ENCODE measurements around the gene OGFOD1. TPM values are rescaled to one million over a fixed set of nuclear protein-coding genes. Genes with fewer than 3 reads are reported as not detected.

OGFOD1 gene
- total RNA-seq, 1 donor from 2014 or later, result 107 TPM

- no peak overlapping the region for H3K4me3 ChIP-seq (ENCODE audit: insufficient read depth, low read depth, low read length)
- H3K9me3 ChIP-seq (ENCODE audit: insufficient read depth, low read depth, low read length), result no peaks in the 10 kb centered on the region
- H3K79me2 ChIP-seq (ENCODE audit: insufficient read depth, low read length), result no peaks in the 10 kb centered on the region
- H4K20me1 ChIP-seq (ENCODE audit: insufficient read depth, low read length), result no peaks in the 10 kb centered on the region
- H2AFZ ChIP-seq (ENCODE audit: low read depth, low read length), result no peak overlapping the region
- no peaks in the 10 kb centered on the region for H3K4me1 ChIP-seq (ENCODE audit: insufficient read depth, low read length)
- no peak for FAIRE-seq
- Mint-ChIP-seq H3K4me3 (ENCODE audit: unreplicated experiment) (no peak overlapping the region), H3K27ac (ENCODE audit: unreplicated experiment) (no peak overlapping the region), H3K36me3 (ENCODE audit: low read depth, unreplicated experiment) (peaks cover 18% of the 10 kb centered on the region), H3K27me3 (ENCODE audit: low read depth, unreplicated experiment) (no peaks in the 10 kb centered on the region), H3K4me1 (ENCODE audit: low read depth, unreplicated experiment) (no peaks in the 10 kb centered on the region), H3K9me3 (ENCODE audit: unreplicated experiment) (no peaks in the 10 kb centered on the region)
- DNase-seq (ENCODE audit: low read depth), result no peak
- H3K9ac ChIP-seq (ENCODE audit: low read length), result no peak overlapping the region
- no peak overlapping the region for H3K4me2 ChIP-seq (ENCODE audit: low read length)
- peaks cover 70% of the 10 kb centered on the region for H3K36me3 ChIP-seq (ENCODE audit: insufficient read depth, low read length)
- TF ChIP-seq, protein P1, sequence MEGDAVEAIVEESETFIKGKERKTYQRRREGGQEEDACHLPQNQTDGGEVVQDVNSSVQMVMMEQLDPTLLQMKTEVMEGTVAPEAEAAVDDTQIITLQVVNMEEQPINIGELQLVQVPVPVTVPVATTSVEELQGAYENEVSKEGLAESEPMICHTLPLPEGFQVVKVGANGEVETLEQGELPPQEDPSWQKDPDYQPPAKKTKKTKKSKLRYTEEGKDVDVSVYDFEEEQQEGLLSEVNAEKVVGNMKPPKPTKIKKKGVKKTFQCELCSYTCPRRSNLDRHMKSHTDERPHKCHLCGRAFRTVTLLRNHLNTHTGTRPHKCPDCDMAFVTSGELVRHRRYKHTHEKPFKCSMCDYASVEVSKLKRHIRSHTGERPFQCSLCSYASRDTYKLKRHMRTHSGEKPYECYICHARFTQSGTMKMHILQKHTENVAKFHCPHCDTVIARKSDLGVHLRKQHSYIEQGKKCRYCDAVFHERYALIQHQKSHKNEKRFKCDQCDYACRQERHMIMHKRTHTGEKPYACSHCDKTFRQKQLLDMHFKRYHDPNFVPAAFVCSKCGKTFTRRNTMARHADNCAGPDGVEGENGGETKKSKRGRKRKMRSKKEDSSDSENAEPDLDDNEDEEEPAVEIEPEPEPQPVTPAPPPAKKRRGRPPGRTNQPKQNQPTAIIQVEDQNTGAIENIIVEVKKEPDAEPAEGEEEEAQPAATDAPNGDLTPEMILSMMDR (IDR thresholded peaks at IDR 0.05; ENCODE audit: insufficient read depth, low read depth, low read length), result no peak
- no peak for TF ChIP-seq EZH2 (IDR thresholded peaks at IDR 0.05; ENCODE audit: insufficient read depth, low read length)
- H3K27me3 ChIP-seq (ENCODE audit: insufficient read depth, low read length), result no peaks in the 10 kb centered on the region
- no peak overlapping the region for H3K27ac ChIP-seq (ENCODE audit: low read depth, low read length)
Measured at GRCh38 chr16:56466344-56466743, 15.0 kb downstream of the OGFOD1 start.

- no peaks in the 10 kb centered on the region for H3K4me1 Mint-ChIP-seq (ENCODE audit: low read depth, unreplicated experiment)
- no peak for DNase-seq (ENCODE audit: low read depth)
- Histone ChIP-seq H3K79me2 (ENCODE audit: insufficient read depth, low read length) (no peaks in the 10 kb centered on the region), H3K27ac (ENCODE audit: low read depth, low read length) (no peak overlapping the region), H3K9ac (ENCODE audit: low read length) (no peak overlapping the region), H2AFZ (ENCODE audit: low read depth, low read length) (no peak overlapping the region), H3K4me2 (ENCODE audit: low read length) (no peak overlapping the region), H3K27me3 (ENCODE audit: insufficient read depth, low read length) (no peaks in the 10 kb centered on the region), H3K9me3 (ENCODE audit: insufficient read depth, low read depth, low read length) (no peaks in the 10 kb centered on the region), H4K20me1 (ENCODE audit: insufficient read depth, low read length) (no peaks in the 10 kb centered on the region), H3K4me3 (ENCODE audit: insufficient read depth, low read depth, low read length) (no peak overlapping the region), H3K4me1 (ENCODE audit: insufficient read depth, low read length) (no peaks in the 10 kb centered on the region), H3K36me3 (ENCODE audit: insufficient read depth, low read length) (peaks cover 79% of the 10 kb centered on the region)
- TF ChIP-seq, protein P1 (IDR thresholded peaks at IDR 0.05; ENCODE audit: insufficient read depth, low read depth, low read length), result no peak
- TF ChIP-seq EZH2 (IDR thresholded peaks at IDR 0.05; ENCODE audit: insufficient read depth, low read length), result no peak
- no peaks in the 10 kb centered on the region for H3K27me3 Mint-ChIP-seq (ENCODE audit: low read depth, unreplicated experiment)
- no peak for FAIRE-seq
- no peak overlapping the region for H3K27ac Mint-ChIP-seq (ENCODE audit: unreplicated experiment)
- H3K4me3 Mint-ChIP-seq (ENCODE audit: unreplicated experiment), result no peak overlapping the region
- H3K9me3 Mint-ChIP-seq (ENCODE audit: unreplicated experiment), result no peaks in the 10 kb centered on the region
- H3K36me3 Mint-ChIP-seq (ENCODE audit: low read depth, unreplicated experiment), result peaks cover 19% of the 10 kb centered on the region
Measured at GRCh38 chr16:56468800-56469199, 17.4 kb downstream of the OGFOD1 start.

- no peaks in the 10 kb centered on the region for H3K4me1 Mint-ChIP-seq (ENCODE audit: low read depth, unreplicated experiment)
- H2AFZ ChIP-seq (ENCODE audit: low read depth, low read length), result no peak overlapping the region
- no peak for FAIRE-seq
- no peak overlapping the region for H3K4me3 ChIP-seq (ENCODE audit: insufficient read depth, low read depth, low read length)
- no peaks in the 10 kb centered on the region for H3K27me3 ChIP-seq (ENCODE audit: insufficient read depth, low read length)
- H3K36me3 Mint-ChIP-seq (ENCODE audit: low read depth, unreplicated experiment), result peaks cover 15% of the 10 kb centered on the region
- no peak overlapping the region for H3K4me2 ChIP-seq (ENCODE audit: low read length)
- no peaks in the 10 kb centered on the region for H3K9me3 Mint-ChIP-seq (ENCODE audit: unreplicated experiment)
- no peak overlapping the region for H3K4me3 Mint-ChIP-seq (ENCODE audit: unreplicated experiment)
- H3K4me1 ChIP-seq (ENCODE audit: insufficient read depth, low read length), result no peaks in the 10 kb centered on the region
- no peaks in the 10 kb centered on the region for H3K79me2 ChIP-seq (ENCODE audit: insufficient read depth, low read length)
- H3K9ac ChIP-seq (ENCODE audit: low read length), result no peak overlapping the region
- no peak for DNase-seq (ENCODE audit: low read depth)
- H3K27me3 Mint-ChIP-seq (ENCODE audit: low read depth, unreplicated experiment), result no peaks in the 10 kb centered on the region
- H3K36me3 ChIP-seq (ENCODE audit: insufficient read depth, low read length), result peaks cover 75% of the 10 kb centered on the region
- H4K20me1 ChIP-seq (ENCODE audit: insufficient read depth, low read length), result no peaks in the 10 kb centered on the region
- no peak overlapping the region for H3K27ac Mint-ChIP-seq (ENCODE audit: unreplicated experiment)
- H3K27ac ChIP-seq (ENCODE audit: low read depth, low read length), result no peak overlapping the region
- TF ChIP-seq EZH2 (IDR thresholded peaks at IDR 0.05; ENCODE audit: insufficient read depth, low read length), result no peak
- TF ChIP-seq, protein P1 (IDR thresholded peaks at IDR 0.05; ENCODE audit: insufficient read depth, low read depth, low read length), result no peak
- H3K9me3 ChIP-seq (ENCODE audit: insufficient read depth, low read depth, low read length), result no peaks in the 10 kb centered on the region
Measured at GRCh38 chr16:56469748-56470147, 18.4 kb downstream of the OGFOD1 start.

Data from astrocyte (in vitro differentiated cells and primary cell).